Stimulated activated CD8-positive, alpha-beta memory T cell treated with anti-CD3 and anti-CD28 coated beads, Interleukin-4, amount 100 ng/mL, for 4 hours (primary cell): ENCODE results near the gene YOD1.

ENCODE experiments used
- DNase-seq, 2 donors: peaks; one replicate each; pipeline ENCODE4 v3.0.0-alpha.2; 2020; ENCODE audit warnings: low read depth in 2 of 2, low spot score in 1 of 2

YOD1 gene

GRCh38 chr1:207013321-207014085, 37.5 kb downstream of the YOD1 start:
- no peak for DNase-seq

GRCh38 chr1:207010726-207011125, 40.3 kb downstream of the YOD1 start:
- DNase-seq, result no peak

- DNase-seq, result no peak
Observed at GRCh38 chr1:207009945-207010344, 41.1 kb downstream of the YOD1 start.

GRCh38 chr1:207009182-207009850, 41.7 kb downstream of the YOD1 start:
- no peak for DNase-seq

- DNase-seq, result no peak
Observed at GRCh38 chr1:207007352-207008033, 43.5 kb downstream of the YOD1 start.

- DNase-seq, result no peak
Observed at GRCh38 chr1:207006914-207007313, 44.1 kb downstream of the YOD1 start.

- DNase-seq, result no peak
Observed at GRCh38 chr1:207006083-207006482, 44.9 kb downstream of the YOD1 start.

- no peak for DNase-seq
Observed at GRCh38 chr1:207004931-207005830, 45.8 kb downstream of the YOD1 start.

GRCh38 chr1:207003210-207003609, 47.8 kb downstream of the YOD1 start:
- DNase-seq, result no peak

- no peak for DNase-seq
Observed at GRCh38 chr1:207002724-207003146, 48.3 kb downstream of the YOD1 start.

- DNase-seq, result no peak
Observed at GRCh38 chr1:207001492-207002245, 49.3 kb downstream of the YOD1 start.

GRCh38 chr1:207000651-207001291, 50.2 kb downstream of the YOD1 start:
- DNase-seq, result no peak

- DNase-seq, result no peak
Observed at GRCh38 chr1:206998816-206999215, 52.2 kb downstream of the YOD1 start.
